HG03521 (cell line): ENCODE data around the gene PRB4.
"Not testable (repeated sequence)": the region's sequence is repeated elsewhere in the genome, so short reads cannot be mapped to it uniquely, and the experiment has no call there.

ENCODE experiments used
- ATAC-seq: cut with Tn5 transposase; IDR thresholded peaks from one replicate; pipeline ENCODE4 v1.9.1; 2021; ENCODE audit warnings: mild to moderate bottlenecking, moderate library complexity; ENCODE audit not compliant: unreplicated experiment

PRB4 gene

DNA sequence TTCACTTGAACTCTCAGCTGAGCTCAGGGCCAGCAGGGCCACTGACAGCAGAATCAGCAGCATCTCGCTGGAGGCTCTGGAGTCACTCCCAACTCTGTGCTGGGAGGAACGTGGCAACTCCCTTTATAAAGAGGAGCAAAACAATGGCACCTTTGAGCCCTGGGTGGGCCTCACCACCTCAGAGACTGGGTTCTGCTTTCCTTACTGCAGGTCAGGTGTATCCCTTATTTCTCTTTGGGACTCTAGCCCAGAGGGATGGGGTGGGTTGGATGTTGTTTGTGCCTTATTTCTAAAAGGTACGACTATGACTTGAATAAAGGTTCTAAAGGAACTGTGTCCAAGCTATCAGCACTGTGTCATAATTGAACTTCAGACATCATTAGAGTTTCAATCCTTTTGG, at the start of gene PRB4:
PRB4 (minus strand) TSS at position 101 of the 400 bp plus-strand sequence; CDS start at position 63, 38 bp downstream.
- ATAC-seq = no peak

DNA sequence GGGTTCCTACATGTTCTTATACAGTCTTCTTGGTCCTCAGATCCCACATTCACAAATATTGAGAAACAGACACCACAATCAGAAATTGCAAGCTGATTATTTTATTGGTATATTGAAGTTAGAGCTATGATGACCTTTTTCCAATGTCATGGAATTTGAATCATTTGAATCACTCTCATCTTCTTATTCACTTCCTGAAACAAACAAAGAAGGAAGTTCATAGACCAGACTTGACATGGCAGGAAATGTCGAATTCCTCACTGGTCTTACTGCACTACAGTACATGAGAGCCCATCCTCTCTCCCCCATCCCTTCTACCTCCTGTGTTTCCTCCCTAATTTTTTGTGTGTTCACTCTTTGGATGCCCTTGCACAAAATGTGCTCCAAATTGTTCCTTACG, 41.5 kb upstream of the PRB4 start:
- not testable (repeated sequence) for ATAC-seq

GRCh38 chr12:11348439-11348838, 38.2 kb upstream of the PRB4 start:
- no peak for ATAC-seq

DNA sequence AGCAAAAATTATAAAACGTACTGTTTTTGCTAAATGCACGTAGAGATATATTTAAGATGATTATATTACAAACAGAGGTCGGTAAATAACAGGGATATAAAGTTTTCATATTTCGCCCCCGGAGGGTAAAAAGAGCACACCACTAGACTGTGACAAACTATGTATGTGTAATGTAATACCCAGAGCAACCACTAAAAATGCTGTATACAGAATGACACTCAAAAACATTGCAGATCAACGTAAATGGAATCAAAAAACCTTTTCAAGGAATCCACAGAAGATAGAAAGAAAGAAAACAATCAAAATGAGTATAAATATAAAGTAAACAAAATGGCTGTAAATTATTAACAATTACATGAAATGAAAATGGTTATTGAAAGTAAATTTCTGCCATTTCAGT, 37.6 kb upstream of the PRB4 start:
- no peak for ATAC-seq

GRCh38 chr12:11344500-11344899, 34.3 kb upstream of the PRB4 start:
- ATAC-seq = no peak

GRCh38 chr12:11324426-11324825, 14.2 kb upstream of the PRB4 start:
- no peak for ATAC-seq

DNA sequence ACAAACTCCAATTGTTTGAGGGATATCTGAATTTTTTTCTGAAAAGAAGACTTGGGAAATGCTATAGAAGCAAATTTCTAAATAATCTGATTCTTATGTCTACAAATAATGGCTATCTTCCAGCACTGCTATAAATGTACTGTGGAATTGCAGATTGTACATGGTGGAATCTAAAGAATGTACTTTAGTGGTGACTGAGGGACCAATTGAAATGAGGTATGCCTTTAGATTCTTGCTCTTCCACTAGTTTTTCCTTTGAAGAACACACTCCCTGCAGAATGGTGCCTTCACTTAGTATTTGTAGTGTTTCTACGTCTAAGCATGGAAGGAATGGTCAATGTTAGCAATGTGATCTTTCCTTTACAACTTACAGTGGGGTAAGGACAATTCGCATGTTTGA, 11.7 kb upstream of the PRB4 start:
- ATAC-seq = no peak

DNA sequence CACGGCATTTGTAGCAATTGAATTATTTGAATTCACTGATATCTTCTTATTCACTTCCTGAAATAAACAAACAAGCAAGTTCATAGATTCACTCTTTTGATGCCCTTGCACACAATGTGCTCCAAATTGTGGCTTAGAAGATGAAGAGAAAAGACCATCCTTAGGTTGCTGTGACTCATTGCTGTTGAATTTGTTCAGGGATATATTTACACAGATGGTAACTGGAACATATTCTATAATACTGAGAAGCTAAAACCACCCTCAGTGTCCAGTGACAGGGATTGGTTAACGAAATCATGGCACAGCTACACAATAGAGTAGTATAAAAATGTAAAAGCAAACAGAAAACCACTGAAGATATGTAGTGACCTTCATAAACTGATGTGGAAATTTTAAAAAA, 3.1 kb downstream of the PRB4 start:
- ATAC-seq = no peak

DNA sequence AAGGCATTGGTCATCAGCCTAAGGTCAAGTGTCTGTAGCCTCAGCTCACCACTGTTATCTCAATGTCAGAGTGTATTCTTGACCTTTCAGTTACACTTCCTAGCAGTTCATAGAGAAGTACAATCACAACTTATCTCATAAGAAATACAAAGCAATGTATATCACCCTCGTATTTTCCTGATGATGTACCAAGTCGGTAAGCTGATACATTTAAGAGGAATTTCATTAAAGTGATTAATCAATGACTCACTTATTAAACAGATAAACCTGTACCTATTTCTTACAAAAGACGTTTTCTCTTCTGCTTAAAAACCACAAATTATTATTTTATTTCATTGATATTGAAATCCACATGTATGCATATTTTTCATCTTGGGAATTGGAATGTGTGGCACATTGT, 36.8 kb downstream of the PRB4 start:
- no peak for ATAC-seq

- ATAC-seq = no peak
These were observed 40.6 kb downstream of the PRB4 start, which contains the start of gene PRB3 for GRCh38 chr12:11269607-11270006. PRB3 (minus strand) TSS chr12:11269707; CDS start chr12:11269669, 38 bp downstream.

DNA sequence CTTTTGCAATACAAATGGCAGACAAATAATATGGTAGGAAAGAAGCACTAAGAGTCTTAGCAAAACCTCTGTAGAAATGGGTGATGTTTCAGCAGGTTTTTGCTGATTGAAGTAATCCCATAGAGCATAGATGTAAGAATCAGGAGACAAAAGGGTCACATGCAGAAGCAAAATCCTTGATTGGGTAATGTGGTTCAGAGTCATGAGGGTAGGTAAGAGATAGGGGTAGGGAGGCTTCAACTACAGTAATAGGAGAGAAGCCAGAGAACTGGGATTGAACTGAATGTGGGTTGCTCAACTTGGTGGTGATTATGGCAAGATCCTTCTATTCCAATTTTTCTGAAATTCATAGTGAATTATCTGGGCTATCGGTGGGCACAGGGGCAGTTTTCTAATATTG, 45.7 kb downstream of the PRB4 start:
- no peak for ATAC-seq
